H9 (cell line): Measurements from ENCODE around the gene RPL38. TPM values are rescaled to one million over a fixed set of nuclear protein-coding genes. Genes with fewer than 3 reads are reported as not detected.

ENCODE experiments used
- DNase-seq: peaks from one replicate; pipeline ENCODE4 v3.0.0-alpha.2; 2017
- H2AFZ ChIP-seq: one replicate; pipeline ENCODE4 v1.6.1; 2013; ENCODE audit warnings: mild to moderate bottlenecking, low read length, control low read depth, moderate library complexity
- H2AK5ac ChIP-seq: 2 replicates; pipeline ENCODE4 v1.6.1; 2013; ENCODE audit warnings: low read length, control low read depth, mixed read lengths; ENCODE audit not compliant: insufficient read length
- H2BK120ac ChIP-seq: one replicate; pipeline ENCODE4 v1.6.1; 2013; ENCODE audit warnings: low read depth, mild to moderate bottlenecking, low read length, control low read depth, inconsistent platforms; ENCODE audit not compliant: poor library complexity, severe bottlenecking
- H2BK12ac ChIP-seq: 2 replicates; pipeline ENCODE4 v1.6.1; 2013; ENCODE audit warnings: low read length, control low read depth, mixed read lengths, low read depth; ENCODE audit not compliant: insufficient read length
- H2BK15ac ChIP-seq: 2 replicates; pipeline ENCODE4 v1.6.1; 2013; ENCODE audit warnings: low read depth, low read length, control low read depth
- H2BK20ac ChIP-seq: one replicate; pipeline ENCODE4 v1.6.1; 2013; ENCODE audit warnings: low read depth, mild to moderate bottlenecking, low read length, control low read depth, inconsistent platforms; ENCODE audit not compliant: poor library complexity, severe bottlenecking
- H2BK5ac ChIP-seq: 2 replicates; pipeline ENCODE4 v1.6.1; 2013; ENCODE audit warnings: low read length, control low read depth, mixed read lengths; ENCODE audit not compliant: insufficient read length
- H3K14ac ChIP-seq: 2 replicates; pipeline ENCODE4 v1.6.1; 2013; ENCODE audit warnings: low read length, control low read depth; ENCODE audit not compliant: insufficient read depth
- H3K18ac ChIP-seq: 2 replicates; pipeline ENCODE4 v1.6.1; 2013; ENCODE audit warnings: low read depth, mild to moderate bottlenecking, mixed read lengths, low read length, control low read depth; ENCODE audit not compliant: insufficient read length
- H3K23ac ChIP-seq: 2 replicates; pipeline ENCODE4 v1.6.1; 2013; ENCODE audit warnings: low read length, control low read depth, mixed read lengths, low read depth; ENCODE audit not compliant: insufficient read length
- H3K23me2 ChIP-seq: 2 replicates; pipeline ENCODE4 v1.6.1; 2013; ENCODE audit warnings: low read depth, mild to moderate bottlenecking, mixed read lengths, low read length, control low read depth; ENCODE audit not compliant: insufficient read length, poor library complexity, severe bottlenecking
- H3K27ac ChIP-seq: 2 replicates; pipeline ENCODE4 v1.5.1; 2013; ENCODE audit warnings: low read length, control low read depth, mixed read lengths, low read depth; ENCODE audit not compliant: insufficient read length
- H3K27me3 ChIP-seq: 2 replicates; pipeline ENCODE4 v1.6.1; 2013; ENCODE audit warnings: low read length, control low read depth, inconsistent platforms; ENCODE audit not compliant: insufficient read depth
- H3K4ac ChIP-seq: 2 replicates; pipeline ENCODE4 v1.6.1; 2013; ENCODE audit warnings: low read depth, mild to moderate bottlenecking, control low read depth, inconsistent platforms, low read length, moderate library complexity
- H3K4me1 ChIP-seq: 2 replicates; pipeline ENCODE4 v1.6.1; 2013; ENCODE audit warnings: low read length, control low read depth, inconsistent platforms; ENCODE audit not compliant: insufficient read depth
- H3K4me2 ChIP-seq: 2 replicates; pipeline ENCODE4 v1.6.1; 2013; ENCODE audit warnings: low read length, control low read depth, mixed read lengths; ENCODE audit not compliant: insufficient read length, insufficient read depth
- H3K56ac ChIP-seq: 2 replicates; pipeline ENCODE4 v1.6.1; 2013; ENCODE audit warnings: low read depth, mild to moderate bottlenecking, mixed read lengths, low read length, control low read depth; ENCODE audit not compliant: insufficient read length
- H3K79me1 ChIP-seq: 2 replicates; pipeline ENCODE4 v1.6.1; 2013; ENCODE audit warnings: low read depth, mild to moderate bottlenecking, moderate library complexity, low read length, control low read depth, inconsistent platforms; ENCODE audit not compliant: insufficient read depth, poor library complexity, severe bottlenecking
- H3K79me2 ChIP-seq: 2 replicates; pipeline ENCODE4 v1.6.1; 2013; ENCODE audit warnings: low read length, control low read depth, inconsistent platforms; ENCODE audit not compliant: insufficient read depth
- H3K9ac ChIP-seq: 2 replicates; pipeline ENCODE4 v1.6.1; 2013; ENCODE audit warnings: low read length, control low read depth, mixed read lengths; ENCODE audit not compliant: insufficient read length; ENCODE audit errors: extremely low read depth
- H3K9me3 ChIP-seq: one replicate; pipeline ENCODE4 v1.6.1; 2013; ENCODE audit warnings: low read depth, low read length, inconsistent platforms; ENCODE audit not compliant: control insufficient read depth
- H3T11ph ChIP-seq: one replicate; pipeline ENCODE4 v1.6.1; 2013; ENCODE audit warnings: mild to moderate bottlenecking, low read length, control low read depth, inconsistent platforms
- H4K20me1 ChIP-seq: one replicate; pipeline ENCODE4 v1.6.1; 2013; ENCODE audit not compliant: control insufficient read depth, insufficient read length, insufficient read depth
- H4K5ac ChIP-seq: 2 replicates; pipeline ENCODE4 v1.6.1; 2013; ENCODE audit warnings: low read depth, mild to moderate bottlenecking, mixed read lengths, low read length, control low read depth; ENCODE audit not compliant: insufficient read length
- H4K8ac ChIP-seq: replicated peaks from 2 replicates; pipeline ENCODE4 v1.6.1; 2013; ENCODE audit warnings: low read length, control low read depth, mixed read lengths, low read depth; ENCODE audit not compliant: insufficient read length
- H4K91ac ChIP-seq: 2 replicates; pipeline ENCODE4 v1.6.1; 2013; ENCODE audit warnings: low read depth, mild to moderate bottlenecking, moderate library complexity, mixed read lengths, low read length, control low read depth; ENCODE audit not compliant: insufficient read length
- H3K27ac Mint-ChIP-seq, 3 experiments: 2 replicates in 2 of 3; 3 replicates in 1 of 3; pipeline ENCODE4 v1.8.0; 2020 to 2021; ENCODE audit warnings: mixed read lengths in 3 of 3, mild to moderate bottlenecking in 1 of 3, moderate library complexity in 1 of 3
- H3K27me3 Mint-ChIP-seq: 2 replicates; pipeline ENCODE4 v1.8.0; 2021; ENCODE audit warnings: low read depth, mild to moderate bottlenecking, moderate library complexity, mixed read lengths
- H3K36me3 Mint-ChIP-seq, 3 experiments: 2 replicates in 2 of 3; 3 replicates in 1 of 3; pipeline ENCODE4 v1.8.0; 2020 to 2021; ENCODE audit warnings: low read depth in 3 of 3, mixed read lengths in 3 of 3; ENCODE audit not compliant: insufficient read depth in 1 of 3
- H3K4me1 Mint-ChIP-seq, 2 experiments: 2 replicates each; pipeline ENCODE4 v1.8.0; 2020; ENCODE audit warnings: mixed read lengths in 2 of 2
- H3K4me3 Mint-ChIP-seq, 2 experiments: 2 replicates in 1 of 2; 3 replicates in 1 of 2; pipeline ENCODE4 v1.8.0; 2020 to 2021; ENCODE audit warnings: mild to moderate bottlenecking in 2 of 2, mixed read lengths in 2 of 2, moderate library complexity in 1 of 2
- H3K9me3 Mint-ChIP-seq, 2 experiments: 2 replicates in 1 of 2; 3 replicates in 1 of 2; pipeline ENCODE4 v1.8.0; 2020; ENCODE audit warnings: mild to moderate bottlenecking in 2 of 2, mixed read lengths in 2 of 2, moderate library complexity in 1 of 2
- CTCF ChIP-seq: fragments of 200-600 bp; sonication (generic); conservative IDR thresholded peaks from 3 replicates; pipeline ENCODE4 v1.8.0; 2021; ENCODE audit warnings: antibody characterized with exemption, mild to moderate bottlenecking
- WGBS: extraction: QIAGEN DNeasy Blood & Tissue Kit; methylation state at CpG from one replicate; pipeline ENCODE4 v1.1.7; 2013; ENCODE audit warnings: missing lambda C conversion rate, low lambda C conversion rate, mixed read lengths; ENCODE audit not compliant: insufficient read length; ENCODE audit errors: extremely low coverage; 5-methylcytosine and 5-hydroxymethylcytosine counted together
- total RNA-seq: library from RNA; stranded (reverse); gene quantifications from 2 replicates; pipeline ENCODE4 v1.2.1, GENCODE V29; 2021

The RPL38 gene
- total RNA-seq, 1 experiment from 2014 or later: 1,358 TPM

GRCh38 chr17:74233937-74234336 lies 30.5 kb downstream of the RPL38 start:
- H3K23ac ChIP-seq: no peak overlapping the region
- no peak overlapping the region for H4K5ac ChIP-seq
- H2AFZ ChIP-seq: no peak overlapping the region
- peaks cover 6 to 35% of the 10 kb centered on the region in 2 experiments for H3K4me1 Mint-ChIP-seq
- no peak overlapping the region for H2BK12ac ChIP-seq
- no peak overlapping the region for H3K4ac ChIP-seq
- no peaks in the 10 kb centered on the region for H3K27me3 ChIP-seq
- H3K9me3 Mint-ChIP-seq: no peaks in the 10 kb centered on the region
- H2AK5ac ChIP-seq: no peak overlapping the region
- H3T11ph ChIP-seq: no peak overlapping the region
- no peaks in the 10 kb centered on the region for H3K79me1 ChIP-seq
- no peak overlapping the region for H2BK120ac ChIP-seq
- H3K23me2 ChIP-seq: no peaks in the 10 kb centered on the region
- peaks cover 3% of the 10 kb centered on the region; the same call in 1 of the 2 replicates for H3K27me3 Mint-ChIP-seq
- WGBS: no CpG with 5 or more reads among the region's 8 CpGs
- no peaks in the 10 kb centered on the region for H3K79me2 ChIP-seq
- no peaks in the 10 kb centered on the region for H3K9me3 ChIP-seq
- no peak overlapping the region for H2BK20ac ChIP-seq
- no peaks in the 10 kb centered on the region for H3K4me1 ChIP-seq
- no peak overlapping the region for H3K14ac ChIP-seq
- no peak overlapping the region for H2BK5ac ChIP-seq
- 0 out of 5 replicates have a peak overlapping the region, but pooled peaks of 1 of the 2 experiments have one; percentile 42 for H3K4me3 Mint-ChIP-seq
- no peak overlapping the region for H3K18ac ChIP-seq
- TF ChIP-seq CTCF: no peak
- no peak overlapping the region for H2BK15ac ChIP-seq
- H3K27ac Mint-ChIP-seq: no peak overlapping the region
- H4K8ac ChIP-seq: no peak overlapping the region
- no peak overlapping the region for H3K9ac ChIP-seq
- H4K91ac ChIP-seq: no peak overlapping the region
- H4K20me1 ChIP-seq: no peaks in the 10 kb centered on the region
- no peak overlapping the region for H3K56ac ChIP-seq
- no peaks in the 10 kb centered on the region; a peak in 1 of 7 replicates for H3K36me3 Mint-ChIP-seq
- no peak overlapping the region for H3K4me2 ChIP-seq
- H3K27ac ChIP-seq: no peak overlapping the region
- no peak for DNase-seq
